Stimulated activated memory B cell treated with anti-CD40 and anti-IgM and Interleukin-4, amounts not matched to agents 10 μg/mL and 1 μg/mL and 100 μg/mL, for 72 hours (primary cell): Measurements from ENCODE around the gene SELENOO.
A peak's percentile ranks its signal among the peaks of the same experiment; 100 is the strongest.

Source experiments
- ATAC-seq: fragments of 150-1000 bp; cut with Tn5 transposase; 2 replicates; pipeline ENCODE4 v1.10.0; 2021
- H3K27ac Mint-ChIP-seq: one replicate; pipeline ENCODE4 v1.8.0; 2022; ENCODE audit warnings: mild to moderate bottlenecking, mixed read lengths
- H3K27me3 Mint-ChIP-seq: one replicate; pipeline ENCODE4 v1.8.0; 2022; ENCODE audit warnings: mixed read lengths
- H3K36me3 Mint-ChIP-seq: one replicate; pipeline ENCODE4 v1.8.0; 2022; ENCODE audit warnings: mixed read lengths
- H3K4me1 Mint-ChIP-seq: one replicate; pipeline ENCODE4 v1.8.0; 2022; ENCODE audit warnings: mixed read lengths
- H3K4me3 Mint-ChIP-seq: one replicate; pipeline ENCODE4 v1.8.0; 2022; ENCODE audit warnings: mild to moderate bottlenecking, moderate library complexity, mixed read lengths
- H3K9me3 Mint-ChIP-seq: one replicate; pipeline ENCODE4 v1.8.0; 2022; ENCODE audit warnings: mixed read lengths

SELENOO gene

GRCh38 chr22:50253046-50253915, 52.5 kb downstream of the SELENOO start:
- Mint-ChIP-seq H3K4me3 (no peak overlapping the region), H3K9me3 (no peaks in the 10 kb centered on the region), H3K36me3 (no peaks in the 10 kb centered on the region), H3K4me1 (peaks cover 22% of the 10 kb centered on the region), H3K27me3 (peaks cover 13% of the 10 kb centered on the region), H3K27ac (no peak overlapping the region)
- no peak for ATAC-seq

- no peak overlapping the region for H3K27ac Mint-ChIP-seq
- peaks cover 22% of the 10 kb centered on the region for H3K4me1 Mint-ChIP-seq
- no peaks in the 10 kb centered on the region for H3K36me3 Mint-ChIP-seq
- no peak for ATAC-seq
- no peaks in the 10 kb centered on the region for H3K9me3 Mint-ChIP-seq
- no peak overlapping the region for H3K4me3 Mint-ChIP-seq
- H3K27me3 Mint-ChIP-seq, result peaks cover 20% of the 10 kb centered on the region
Measured at GRCh38 chr22:50253941-50254340, 53.1 kb downstream of the SELENOO start.

GRCh38 chr22:50255099-50255498, 54.3 kb downstream of the SELENOO start:
- H3K27ac Mint-ChIP-seq, result no peak overlapping the region
- peaks cover 16% of the 10 kb centered on the region for H3K4me1 Mint-ChIP-seq
- H3K4me3 Mint-ChIP-seq, result no peak overlapping the region
- no peak for ATAC-seq
- no peaks in the 10 kb centered on the region for H3K36me3 Mint-ChIP-seq
- no peaks in the 10 kb centered on the region for H3K9me3 Mint-ChIP-seq
- peaks cover 32% of the 10 kb centered on the region for H3K27me3 Mint-ChIP-seq

- ATAC-seq, result no peak
- Mint-ChIP-seq H3K4me1 (peaks cover 11% of the 10 kb centered on the region), H3K4me3 (no peak overlapping the region), H3K27ac (no peak overlapping the region), H3K9me3 (no peaks in the 10 kb centered on the region), H3K27me3 (peaks cover 37% of the 10 kb centered on the region), H3K36me3 (no peaks in the 10 kb centered on the region)
Measured at GRCh38 chr22:50255607-50256006, 54.8 kb downstream of the SELENOO start.

GRCh38 chr22:50256258-50256862, 55.5 kb downstream of the SELENOO start:
- Mint-ChIP-seq H3K36me3 (no peaks in the 10 kb centered on the region), H3K27me3 (peaks cover 37% of the 10 kb centered on the region), H3K27ac (no peak overlapping the region), H3K4me1 (peaks cover 11% of the 10 kb centered on the region), H3K4me3 (no peak overlapping the region), H3K9me3 (no peaks in the 10 kb centered on the region)
- no peak for ATAC-seq

- Mint-ChIP-seq H3K9me3 (no peaks in the 10 kb centered on the region), H3K27me3 (peaks cover 41% of the 10 kb centered on the region), H3K36me3 (no peaks in the 10 kb centered on the region), H3K4me3 (no peak overlapping the region), H3K4me1 (peaks cover 7% of the 10 kb centered on the region), H3K27ac (no peak overlapping the region)
- no peak for ATAC-seq
Measured at GRCh38 chr22:50257041-50257440, 56.2 kb downstream of the SELENOO start.

- peaks cover 10% of the 10 kb centered on the region for H3K4me1 Mint-ChIP-seq
- H3K4me3 Mint-ChIP-seq, result no peak overlapping the region
- H3K36me3 Mint-ChIP-seq, result no peaks in the 10 kb centered on the region
- peaks cover 48% of the 10 kb centered on the region for H3K27me3 Mint-ChIP-seq
- H3K27ac Mint-ChIP-seq, result no peak overlapping the region
- no peak for ATAC-seq
- no peaks in the 10 kb centered on the region for H3K9me3 Mint-ChIP-seq
Measured at GRCh38 chr22:50257451-50258360, 56.9 kb downstream of the SELENOO start.

- Mint-ChIP-seq H3K4me3 (no peak overlapping the region), H3K27me3 (peaks cover 55% of the 10 kb centered on the region), H3K27ac (no peak overlapping the region), H3K36me3 (no peaks in the 10 kb centered on the region), H3K9me3 (no peaks in the 10 kb centered on the region), H3K4me1 (peaks cover 17% of the 10 kb centered on the region)
- no peak for ATAC-seq
Measured at GRCh38 chr22:50258361-50259292, 57.8 kb downstream of the SELENOO start.

- no peak overlapping the region for H3K27ac Mint-ChIP-seq
- no peak overlapping the region for H3K4me3 Mint-ChIP-seq
- H3K27me3 Mint-ChIP-seq, result peaks cover 55% of the 10 kb centered on the region
- no peaks in the 10 kb centered on the region for H3K36me3 Mint-ChIP-seq
- H3K4me1 Mint-ChIP-seq, result peaks cover 20% of the 10 kb centered on the region
- H3K9me3 Mint-ChIP-seq, result no peaks in the 10 kb centered on the region
- no peak for ATAC-seq
Measured at GRCh38 chr22:50259302-50259701, 58.5 kb downstream of the SELENOO start.

- no peak for ATAC-seq
- Mint-ChIP-seq H3K27me3 (peaks cover 55% of the 10 kb centered on the region), H3K9me3 (no peaks in the 10 kb centered on the region), H3K4me1 (peaks cover 31% of the 10 kb centered on the region), H3K36me3 (no peaks in the 10 kb centered on the region), H3K4me3 (peak overlapping the region; percentile 59), H3K27ac (no peak overlapping the region)
Measured at GRCh38 chr22:50260434-50260800, 59.6 kb downstream of the SELENOO start.

GRCh38 chr22:50260801-50261614, 60.2 kb downstream of the SELENOO start:
- H3K9me3 Mint-ChIP-seq, result no peaks in the 10 kb centered on the region
- peaks cover 55% of the 10 kb centered on the region for H3K27me3 Mint-ChIP-seq
- no peak overlapping the region for H3K27ac Mint-ChIP-seq
- peaks cover 34% of the 10 kb centered on the region for H3K4me1 Mint-ChIP-seq
- ATAC-seq, result peak; percentile 37
- peak overlapping the region; percentile 59 for H3K4me3 Mint-ChIP-seq
- no peaks in the 10 kb centered on the region for H3K36me3 Mint-ChIP-seq

- peaks cover 37% of the 10 kb centered on the region for H3K4me1 Mint-ChIP-seq
- H3K36me3 Mint-ChIP-seq, result no peaks in the 10 kb centered on the region
- H3K4me3 Mint-ChIP-seq, result peak within 1 kb of the TSS; percentile 66
- peak within 1 kb of the TSS; percentile 53 for H3K27ac Mint-ChIP-seq
- peaks cover 55% of the 10 kb centered on the region for H3K27me3 Mint-ChIP-seq
- H3K9me3 Mint-ChIP-seq, result no peaks in the 10 kb centered on the region
- ATAC-seq, result peak; percentile 31
Measured at GRCh38 chr22:50261615-50262459, 61.0 kb downstream of the SELENOO start, which contains the start of gene MAPK12. Gene MAPK12 (minus strand): TSS chr22:50261683. CDS start chr22:50261509, 174 bp downstream.

- H3K4me3 Mint-ChIP-seq, result peak overlapping the region; percentile 66
- H3K9me3 Mint-ChIP-seq, result no peaks in the 10 kb centered on the region
- ATAC-seq, result no peak
- peak overlapping the region; percentile 53 for H3K27ac Mint-ChIP-seq
- H3K4me1 Mint-ChIP-seq, result peaks cover 37% of the 10 kb centered on the region
- peaks cover 49% of the 10 kb centered on the region for H3K27me3 Mint-ChIP-seq
- H3K36me3 Mint-ChIP-seq, result no peaks in the 10 kb centered on the region
Measured at GRCh38 chr22:50262460-50262911, 61.7 kb downstream of the SELENOO start.
